ENCODE data around the gene NFIA. TPM values are rescaled to one million over a fixed set of nuclear protein-coding genes. Genes with fewer than 3 reads are reported as not detected.
A peak's percentile ranks its signal among the peaks of the same experiment; 100 is the strongest.

The NFIA gene
- total RNA-seq, 2 donors from 2014 or later: 75.3 to 81.3 TPM

GRCh38 chr1:61107638-61108037 is 25.3 kb downstream of the NFIA start:
- no peak for DNase-seq (ENCODE audit: low spot score)
- peaks cover 0 to 12% of the 10 kb centered on the region in 2 donors for H3K9me3 ChIP-seq
- no peaks in the 10 kb centered on the region for H3K27me3 ChIP-seq
- no peaks in the 10 kb centered on the region for H3K36me3 ChIP-seq
- no peak overlapping the region for H3K4me3 ChIP-seq
- TF ChIP-seq CTCF (IDR thresholded peaks at IDR 0.05): no peak
- H3K4me1 ChIP-seq: peaks cover 0 to 44% of the 10 kb centered on the region in 2 donors
- H3K27ac ChIP-seq: no peak overlapping the region

GRCh38 chr1:61109158-61109557 is 26.8 kb downstream of the NFIA start:
- DNase-seq (ENCODE audit: low spot score): no peak
- no peak overlapping the region for H3K27ac ChIP-seq
- no peaks in the 10 kb centered on the region for H3K27me3 ChIP-seq
- H3K4me3 ChIP-seq: no peak overlapping the region
- peaks cover 0 to 28% of the 10 kb centered on the region in 2 donors for H3K4me1 ChIP-seq
- H3K36me3 ChIP-seq: no peaks in the 10 kb centered on the region
- TF ChIP-seq CTCF (IDR thresholded peaks at IDR 0.05): no peak
- peaks cover 0 to 12% of the 10 kb centered on the region in 2 donors for H3K9me3 ChIP-seq

GRCh38 chr1:61109910-61110309 is 27.5 kb downstream of the NFIA start:
- peaks cover 0 to 12% of the 10 kb centered on the region in 2 donors for H3K9me3 ChIP-seq
- no peaks in the 10 kb centered on the region for H3K36me3 ChIP-seq
- H3K4me3 ChIP-seq: no peak overlapping the region
- H3K4me1 ChIP-seq: peaks cover 0 to 26% of the 10 kb centered on the region in 2 donors
- DNase-seq (ENCODE audit: low spot score): no peak
- no peaks in the 10 kb centered on the region for H3K27me3 ChIP-seq
- no peak overlapping the region for H3K27ac ChIP-seq
- no peak for TF ChIP-seq CTCF (IDR thresholded peaks at IDR 0.05)

- H3K4me3 ChIP-seq: no peak overlapping the region
- no peaks in the 10 kb centered on the region for H3K27me3 ChIP-seq
- H3K4me1 ChIP-seq: peaks cover 0 to 32% of the 10 kb centered on the region in 2 donors
- no peak for DNase-seq (ENCODE audit: low spot score)
- H3K27ac ChIP-seq: peak overlapping the region in 1 of 2 donors; percentile 50
- H3K9me3 ChIP-seq: peaks cover 0 to 12% of the 10 kb centered on the region in 2 donors
- H3K36me3 ChIP-seq: no peaks in the 10 kb centered on the region
- no peak for TF ChIP-seq CTCF (IDR thresholded peaks at IDR 0.05)
These were observed 28.2 kb downstream of the NFIA start for GRCh38 chr1:61110554-61110953.

GRCh38 chr1:61111084-61112004 is 29.0 kb downstream of the NFIA start:
- peaks cover 0 to 12% of the 10 kb centered on the region in 2 donors for H3K9me3 ChIP-seq
- no peak overlapping the region for H3K4me3 ChIP-seq
- TF ChIP-seq CTCF (IDR thresholded peaks at IDR 0.05): no peak
- H3K27ac ChIP-seq: peak overlapping the region in 1 of 2 donors; percentile 50
- H3K27me3 ChIP-seq: no peaks in the 10 kb centered on the region
- no peaks in the 10 kb centered on the region for H3K36me3 ChIP-seq
- DNase-seq (ENCODE audit: low spot score): no peak
- peaks cover 0 to 40% of the 10 kb centered on the region in 2 donors for H3K4me1 ChIP-seq
